H9 (cell line): ENCODE data around the gene ZNF319. TPM values are rescaled to one million over a fixed set of nuclear protein-coding genes. Genes with fewer than 3 reads are reported as not detected.
A peak's percentile ranks its signal among the peaks of the same experiment; 100 is the strongest.

Experiments used
- DNase-seq: peaks from one replicate; pipeline ENCODE4 v3.0.0-alpha.2; 2017
- H2AFZ ChIP-seq: one replicate; pipeline ENCODE4 v1.6.1; 2013; ENCODE audit warnings: mild to moderate bottlenecking, low read length, control low read depth, moderate library complexity
- H2AK5ac ChIP-seq: 2 replicates; pipeline ENCODE4 v1.6.1; 2013; ENCODE audit warnings: low read length, control low read depth, mixed read lengths; ENCODE audit not compliant: insufficient read length
- H2BK120ac ChIP-seq: one replicate; pipeline ENCODE4 v1.6.1; 2013; ENCODE audit warnings: low read depth, mild to moderate bottlenecking, low read length, control low read depth, inconsistent platforms; ENCODE audit not compliant: poor library complexity, severe bottlenecking
- H2BK12ac ChIP-seq: 2 replicates; pipeline ENCODE4 v1.6.1; 2013; ENCODE audit warnings: low read length, control low read depth, mixed read lengths, low read depth; ENCODE audit not compliant: insufficient read length
- H2BK15ac ChIP-seq: 2 replicates; pipeline ENCODE4 v1.6.1; 2013; ENCODE audit warnings: low read depth, low read length, control low read depth
- H2BK20ac ChIP-seq: one replicate; pipeline ENCODE4 v1.6.1; 2013; ENCODE audit warnings: low read depth, mild to moderate bottlenecking, low read length, control low read depth, inconsistent platforms; ENCODE audit not compliant: poor library complexity, severe bottlenecking
- H2BK5ac ChIP-seq: 2 replicates; pipeline ENCODE4 v1.6.1; 2013; ENCODE audit warnings: low read length, control low read depth, mixed read lengths; ENCODE audit not compliant: insufficient read length
- H3K14ac ChIP-seq: 2 replicates; pipeline ENCODE4 v1.6.1; 2013; ENCODE audit warnings: low read length, control low read depth; ENCODE audit not compliant: insufficient read depth
- H3K18ac ChIP-seq: 2 replicates; pipeline ENCODE4 v1.6.1; 2013; ENCODE audit warnings: low read depth, mild to moderate bottlenecking, mixed read lengths, low read length, control low read depth; ENCODE audit not compliant: insufficient read length
- H3K23ac ChIP-seq: 2 replicates; pipeline ENCODE4 v1.6.1; 2013; ENCODE audit warnings: low read length, control low read depth, mixed read lengths, low read depth; ENCODE audit not compliant: insufficient read length
- H3K23me2 ChIP-seq: 2 replicates; pipeline ENCODE4 v1.6.1; 2013; ENCODE audit warnings: low read depth, mild to moderate bottlenecking, mixed read lengths, low read length, control low read depth; ENCODE audit not compliant: insufficient read length, poor library complexity, severe bottlenecking
- H3K27ac ChIP-seq: 2 replicates; pipeline ENCODE4 v1.5.1; 2013; ENCODE audit warnings: low read length, control low read depth, mixed read lengths, low read depth; ENCODE audit not compliant: insufficient read length
- H3K27me3 ChIP-seq: 2 replicates; pipeline ENCODE4 v1.6.1; 2013; ENCODE audit warnings: low read length, control low read depth, inconsistent platforms; ENCODE audit not compliant: insufficient read depth
- H3K4ac ChIP-seq: 2 replicates; pipeline ENCODE4 v1.6.1; 2013; ENCODE audit warnings: low read depth, mild to moderate bottlenecking, control low read depth, inconsistent platforms, low read length, moderate library complexity
- H3K4me1 ChIP-seq: 2 replicates; pipeline ENCODE4 v1.6.1; 2013; ENCODE audit warnings: low read length, control low read depth, inconsistent platforms; ENCODE audit not compliant: insufficient read depth
- H3K4me2 ChIP-seq: 2 replicates; pipeline ENCODE4 v1.6.1; 2013; ENCODE audit warnings: low read length, control low read depth, mixed read lengths; ENCODE audit not compliant: insufficient read length, insufficient read depth
- H3K56ac ChIP-seq: 2 replicates; pipeline ENCODE4 v1.6.1; 2013; ENCODE audit warnings: low read depth, mild to moderate bottlenecking, mixed read lengths, low read length, control low read depth; ENCODE audit not compliant: insufficient read length
- H3K79me1 ChIP-seq: 2 replicates; pipeline ENCODE4 v1.6.1; 2013; ENCODE audit warnings: low read depth, mild to moderate bottlenecking, moderate library complexity, low read length, control low read depth, inconsistent platforms; ENCODE audit not compliant: insufficient read depth, poor library complexity, severe bottlenecking
- H3K79me2 ChIP-seq: 2 replicates; pipeline ENCODE4 v1.6.1; 2013; ENCODE audit warnings: low read length, control low read depth, inconsistent platforms; ENCODE audit not compliant: insufficient read depth
- H3K9ac ChIP-seq: 2 replicates; pipeline ENCODE4 v1.6.1; 2013; ENCODE audit warnings: low read length, control low read depth, mixed read lengths; ENCODE audit not compliant: insufficient read length; ENCODE audit errors: extremely low read depth
- H3K9me3 ChIP-seq: one replicate; pipeline ENCODE4 v1.6.1; 2013; ENCODE audit warnings: low read depth, low read length, inconsistent platforms; ENCODE audit not compliant: control insufficient read depth
- H3T11ph ChIP-seq: one replicate; pipeline ENCODE4 v1.6.1; 2013; ENCODE audit warnings: mild to moderate bottlenecking, low read length, control low read depth, inconsistent platforms
- H4K20me1 ChIP-seq: one replicate; pipeline ENCODE4 v1.6.1; 2013; ENCODE audit not compliant: control insufficient read depth, insufficient read length, insufficient read depth
- H4K5ac ChIP-seq: 2 replicates; pipeline ENCODE4 v1.6.1; 2013; ENCODE audit warnings: low read depth, mild to moderate bottlenecking, mixed read lengths, low read length, control low read depth; ENCODE audit not compliant: insufficient read length
- H4K8ac ChIP-seq: replicated peaks from 2 replicates; pipeline ENCODE4 v1.6.1; 2013; ENCODE audit warnings: low read length, control low read depth, mixed read lengths, low read depth; ENCODE audit not compliant: insufficient read length
- H4K91ac ChIP-seq: 2 replicates; pipeline ENCODE4 v1.6.1; 2013; ENCODE audit warnings: low read depth, mild to moderate bottlenecking, moderate library complexity, mixed read lengths, low read length, control low read depth; ENCODE audit not compliant: insufficient read length
- H3K27ac Mint-ChIP-seq, 3 experiments: 2 replicates in 2 of 3; 3 replicates in 1 of 3; pipeline ENCODE4 v1.8.0; 2020 to 2021; ENCODE audit warnings: mixed read lengths in 3 of 3, mild to moderate bottlenecking in 1 of 3, moderate library complexity in 1 of 3
- H3K27me3 Mint-ChIP-seq: 2 replicates; pipeline ENCODE4 v1.8.0; 2021; ENCODE audit warnings: low read depth, mild to moderate bottlenecking, moderate library complexity, mixed read lengths
- H3K36me3 Mint-ChIP-seq, 3 experiments: 2 replicates in 2 of 3; 3 replicates in 1 of 3; pipeline ENCODE4 v1.8.0; 2020 to 2021; ENCODE audit warnings: low read depth in 3 of 3, mixed read lengths in 3 of 3; ENCODE audit not compliant: insufficient read depth in 1 of 3
- H3K4me1 Mint-ChIP-seq, 2 experiments: 2 replicates each; pipeline ENCODE4 v1.8.0; 2020; ENCODE audit warnings: mixed read lengths in 2 of 2
- H3K4me3 Mint-ChIP-seq, 2 experiments: 2 replicates in 1 of 2; 3 replicates in 1 of 2; pipeline ENCODE4 v1.8.0; 2020 to 2021; ENCODE audit warnings: mild to moderate bottlenecking in 2 of 2, mixed read lengths in 2 of 2, moderate library complexity in 1 of 2
- H3K9me3 Mint-ChIP-seq, 2 experiments: 2 replicates in 1 of 2; 3 replicates in 1 of 2; pipeline ENCODE4 v1.8.0; 2020; ENCODE audit warnings: mild to moderate bottlenecking in 2 of 2, mixed read lengths in 2 of 2, moderate library complexity in 1 of 2
- CTCF ChIP-seq: fragments of 200-600 bp; sonication (generic); conservative IDR thresholded peaks from 3 replicates; pipeline ENCODE4 v1.8.0; 2021; ENCODE audit warnings: antibody characterized with exemption, mild to moderate bottlenecking
- WGBS: extraction: QIAGEN DNeasy Blood & Tissue Kit; methylation state at CpG from one replicate; pipeline ENCODE4 v1.1.7; 2013; ENCODE audit warnings: missing lambda C conversion rate, low lambda C conversion rate, mixed read lengths; ENCODE audit not compliant: insufficient read length; ENCODE audit errors: extremely low coverage; 5-methylcytosine and 5-hydroxymethylcytosine counted together
- total RNA-seq: library from RNA; stranded (reverse); gene quantifications from 2 replicates; pipeline ENCODE4 v1.2.1, GENCODE V29; 2021

The ZNF319 gene
- total RNA-seq, 1 experiment from 2014 or later: 5.6 TPM

GRCh38 chr16:58002936-58003335, 2.5 kb upstream of the ZNF319 start:
- Histone ChIP-seq H3K4me1 (peaks cover 2% of the 10 kb centered on the region; the same call in 1 of the 2 replicates), H3K9ac (no peak overlapping the region), H2AK5ac (no peak overlapping the region), H2BK20ac (no peak overlapping the region), H3K23me2 (peaks cover 8% of the 10 kb centered on the region), H3K56ac (no peak overlapping the region), H2BK120ac (no peak overlapping the region), H3T11ph (no peak overlapping the region), H2BK15ac (no peak overlapping the region), H2AFZ (no peak overlapping the region), H3K27ac (no peak overlapping the region), H3K79me2 (no peaks in the 10 kb centered on the region; the same call in 1 of the 2 replicates), H3K18ac (no peak overlapping the region), H3K9me3 (no peaks in the 10 kb centered on the region), H3K23ac (no peak overlapping the region), H3K27me3 (no peaks in the 10 kb centered on the region), H2BK12ac (no peak overlapping the region), H3K4ac (no peak overlapping the region), H4K5ac (no peak overlapping the region), H2BK5ac (no peak overlapping the region), H4K8ac (no peak overlapping the region), H4K91ac (no peak overlapping the region), H4K20me1 (no peaks in the 10 kb centered on the region), H3K79me1 (no peaks in the 10 kb centered on the region), H3K14ac (no peak overlapping the region), H3K4me2 (no peak overlapping the region)
- no CpG with 5 or more reads among the region's 5 CpGs for WGBS
- Mint-ChIP-seq H3K36me3 (peaks cover 20 to 49% (median 42%) of the 10 kb centered on the region in 3 experiments; a peak in 6 of 7 replicates), H3K27ac (no peak overlapping the region), H3K4me3 (peak overlapping the region in 1 of 2 experiments; percentile 32; a peak in 1 of 5 replicates), H3K27me3 (no peaks in the 10 kb centered on the region), H3K9me3 (peaks cover 0 to 6% of the 10 kb centered on the region in 2 experiments; a peak in 3 of 5 replicates), H3K4me1 (peaks cover 16 to 17% of the 10 kb centered on the region in 2 experiments)
- no peak for DNase-seq
- no peak for TF ChIP-seq CTCF
